Prostate gland (tissue), 2 donors: ENCODE results near the gene PRMT7. TPM values are rescaled to one million over a fixed set of nuclear protein-coding genes. Genes with fewer than 3 reads are reported as not detected.

Experiments
- DNase-seq: peaks from one replicate; pipeline ENCODE4 v3.0.0-alpha.2; 2019; ENCODE audit warnings: low spot score
- H3K27ac ChIP-seq, 2 donors: fragments of 200-600 bp; sonication (generic); 2 replicates each; pipeline ENCODE4 v1.5.1; 2017 to 2019
- H3K27me3 ChIP-seq: fragments of 200-600 bp; sonication (generic); replicated peaks from 2 replicates; pipeline ENCODE4 v1.5.1; 2019; ENCODE audit not compliant: insufficient read depth
- H3K36me3 ChIP-seq, 2 donors: fragments of 200-600 bp; sonication (generic); 1 replicate in 1 of 2; 2 replicates in 1 of 2; pipeline versions ENCODE4 v1.5.1 to v1.8.1; 2017 to 2019
- H3K4me1 ChIP-seq: fragments of 200-600 bp; sonication (generic); replicated peaks from 2 replicates; pipeline ENCODE4 v1.5.1; 2019
- H3K4me3 ChIP-seq, 2 donors: fragments of 200-600 bp; sonication (generic); 2 replicates each; pipeline ENCODE4 v1.5.1; 2017 to 2019
- H3K9me3 ChIP-seq: fragments of 200-600 bp; sonication (generic); 2 replicates; pipeline ENCODE4 v1.5.1; 2017
- POLR2A ChIP-seq: fragments of 450-650 bp; IDR thresholded peaks from one replicate; pipeline ENCODE4 v1.6.1; 2016; ENCODE audit warnings: antibody characterized with exemption, mild to moderate bottlenecking
- POLR2AphosphoS5 ChIP-seq: sonication (generic); formaldehyde crosslinking; IDR thresholded peaks from one replicate; pipeline ENCODE4 v1.6.1; 2017; ENCODE audit warnings: antibody characterized with exemption
- WGBS: methylation state at CpG from one replicate; pipeline ENCODE4 v1.1.5; 2018; 5-methylcytosine and 5-hydroxymethylcytosine counted together
- intact Hi-C: fragments of 100-400 bp; cut with DNase I; formaldehyde crosslinking; loops from one replicate; pipeline ENCODE4 v1.14.2; 2022
- total RNA-seq, 2 donors: library from RNA; depleted of rRNA; stranded (reverse); fragments of >200 nt; gene quantifications; one replicate each; pipeline ENCODE4 v1.1.0, GENCODE V29; 2016
- TF ChIP-seq, protein P1 (sequence below), 4 experiments: fragments of 200-600 bp in 2 of 4; fragments of 450-650 bp in 2 of 4; sonication (generic) in 2 of 4; IDR thresholded peaks; 1 replicate in 3 of 4; 2 replicates in 1 of 4; pipeline ENCODE4 v1.5.1; 2016 to 2019; ENCODE audit warnings: antibody characterized with exemption in 4 of 4, mild to moderate bottlenecking in 2 of 4, moderate library complexity in 2 of 4

The PRMT7 gene
- total RNA-seq, 2 donors from 2014 or later: 45.2 to 77.9 TPM

DNA sequence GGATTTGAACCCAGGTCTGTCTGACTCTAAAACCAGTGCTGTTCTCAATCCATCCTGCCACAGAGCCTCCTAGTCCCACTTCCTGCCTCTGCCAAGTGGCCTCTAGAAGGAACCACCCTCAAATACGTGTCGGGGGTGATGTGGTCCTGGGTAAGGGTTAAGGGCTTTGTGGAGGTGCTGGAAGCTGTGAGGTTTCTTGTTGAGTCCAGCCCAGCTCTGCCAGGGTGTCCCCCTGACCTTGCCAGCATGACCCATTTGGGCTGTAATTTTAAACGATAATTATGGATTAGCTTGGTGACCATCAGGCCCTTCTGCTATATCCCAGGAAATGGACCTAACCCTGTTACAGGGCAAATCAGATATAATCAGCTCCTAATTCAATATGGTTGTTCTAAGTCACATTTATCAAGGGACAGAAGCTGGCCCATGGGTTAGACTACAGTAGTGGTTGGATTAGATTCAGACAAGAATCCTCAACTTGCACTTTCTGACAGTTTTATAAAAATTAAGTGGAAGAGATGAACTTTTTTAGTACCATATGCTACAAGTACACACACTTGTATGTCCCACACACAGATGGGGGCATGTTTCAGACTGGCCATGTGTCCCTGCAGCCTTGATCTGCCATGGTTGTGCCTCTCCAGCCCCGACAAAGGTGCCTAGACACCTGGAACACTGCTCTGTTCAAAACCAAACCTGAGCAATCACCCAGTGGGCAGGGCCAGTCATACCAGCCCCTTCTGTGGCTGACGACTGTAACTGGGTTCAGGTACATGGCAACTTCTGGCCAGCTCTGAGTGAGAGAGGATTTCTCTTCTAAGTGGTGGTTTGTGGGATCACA, 89.5 kb downstream of the PRMT7 start:
- H3K4me3 ChIP-seq: no peak overlapping the region
- no peak for DNase-seq
- WGBS: 96% methylated on average over 5 of the region's 5 CpGs
- TF ChIP-seq, protein P1, sequence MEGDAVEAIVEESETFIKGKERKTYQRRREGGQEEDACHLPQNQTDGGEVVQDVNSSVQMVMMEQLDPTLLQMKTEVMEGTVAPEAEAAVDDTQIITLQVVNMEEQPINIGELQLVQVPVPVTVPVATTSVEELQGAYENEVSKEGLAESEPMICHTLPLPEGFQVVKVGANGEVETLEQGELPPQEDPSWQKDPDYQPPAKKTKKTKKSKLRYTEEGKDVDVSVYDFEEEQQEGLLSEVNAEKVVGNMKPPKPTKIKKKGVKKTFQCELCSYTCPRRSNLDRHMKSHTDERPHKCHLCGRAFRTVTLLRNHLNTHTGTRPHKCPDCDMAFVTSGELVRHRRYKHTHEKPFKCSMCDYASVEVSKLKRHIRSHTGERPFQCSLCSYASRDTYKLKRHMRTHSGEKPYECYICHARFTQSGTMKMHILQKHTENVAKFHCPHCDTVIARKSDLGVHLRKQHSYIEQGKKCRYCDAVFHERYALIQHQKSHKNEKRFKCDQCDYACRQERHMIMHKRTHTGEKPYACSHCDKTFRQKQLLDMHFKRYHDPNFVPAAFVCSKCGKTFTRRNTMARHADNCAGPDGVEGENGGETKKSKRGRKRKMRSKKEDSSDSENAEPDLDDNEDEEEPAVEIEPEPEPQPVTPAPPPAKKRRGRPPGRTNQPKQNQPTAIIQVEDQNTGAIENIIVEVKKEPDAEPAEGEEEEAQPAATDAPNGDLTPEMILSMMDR (IDR thresholded peaks at IDR 0.05): no peak
- TF ChIP-seq POLR2AphosphoS5: no peak
- no peaks in the 10 kb centered on the region for H3K4me1 ChIP-seq
- no peaks in the 10 kb centered on the region for H3K9me3 ChIP-seq
- no peaks in the 10 kb centered on the region for H3K36me3 ChIP-seq
- no peak overlapping the region for H3K27ac ChIP-seq
- no peaks in the 10 kb centered on the region for H3K27me3 ChIP-seq
- intact Hi-C loops: no loop called here

DNA sequence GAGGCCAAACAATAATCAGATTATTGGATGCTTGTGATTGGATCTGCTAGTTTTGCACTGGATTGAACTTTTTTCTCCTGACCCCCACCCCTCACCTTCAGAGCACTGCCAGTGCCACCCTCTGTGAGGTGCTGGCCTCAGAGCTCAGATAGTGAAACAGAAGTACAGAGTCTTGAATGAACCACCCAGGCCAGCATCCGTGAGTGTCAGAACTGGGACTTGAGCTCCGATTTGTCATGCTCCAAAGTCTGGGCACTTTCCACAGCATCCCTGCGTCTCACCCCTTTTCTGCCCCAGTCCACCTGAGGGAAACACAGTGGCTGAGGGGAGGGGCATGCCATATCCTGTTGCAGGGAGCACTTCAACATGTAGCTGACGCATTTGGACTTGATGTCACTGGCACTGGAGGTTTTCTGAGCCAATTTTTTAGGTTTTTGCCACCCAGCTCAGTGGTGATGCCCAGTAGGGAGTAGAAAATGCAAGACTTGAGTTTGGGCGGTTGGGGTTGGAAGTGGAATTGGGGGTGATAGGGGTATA, 90.2 kb downstream of the PRMT7 start:
- no peak for DNase-seq
- Histone ChIP-seq H3K4me1 (no peaks in the 10 kb centered on the region), H3K36me3 (no peaks in the 10 kb centered on the region), H3K4me3 (no peak overlapping the region), H3K9me3 (no peaks in the 10 kb centered on the region), H3K27me3 (no peaks in the 10 kb centered on the region), H3K27ac (no peak overlapping the region)
- TF ChIP-seq, protein P1 (IDR thresholded peaks at IDR 0.05): no peak
- TF ChIP-seq POLR2A: no peak
- intact Hi-C loops: no loop called here
- 75% methylated on average over 5 of the region's 5 CpGs for WGBS

DNA sequence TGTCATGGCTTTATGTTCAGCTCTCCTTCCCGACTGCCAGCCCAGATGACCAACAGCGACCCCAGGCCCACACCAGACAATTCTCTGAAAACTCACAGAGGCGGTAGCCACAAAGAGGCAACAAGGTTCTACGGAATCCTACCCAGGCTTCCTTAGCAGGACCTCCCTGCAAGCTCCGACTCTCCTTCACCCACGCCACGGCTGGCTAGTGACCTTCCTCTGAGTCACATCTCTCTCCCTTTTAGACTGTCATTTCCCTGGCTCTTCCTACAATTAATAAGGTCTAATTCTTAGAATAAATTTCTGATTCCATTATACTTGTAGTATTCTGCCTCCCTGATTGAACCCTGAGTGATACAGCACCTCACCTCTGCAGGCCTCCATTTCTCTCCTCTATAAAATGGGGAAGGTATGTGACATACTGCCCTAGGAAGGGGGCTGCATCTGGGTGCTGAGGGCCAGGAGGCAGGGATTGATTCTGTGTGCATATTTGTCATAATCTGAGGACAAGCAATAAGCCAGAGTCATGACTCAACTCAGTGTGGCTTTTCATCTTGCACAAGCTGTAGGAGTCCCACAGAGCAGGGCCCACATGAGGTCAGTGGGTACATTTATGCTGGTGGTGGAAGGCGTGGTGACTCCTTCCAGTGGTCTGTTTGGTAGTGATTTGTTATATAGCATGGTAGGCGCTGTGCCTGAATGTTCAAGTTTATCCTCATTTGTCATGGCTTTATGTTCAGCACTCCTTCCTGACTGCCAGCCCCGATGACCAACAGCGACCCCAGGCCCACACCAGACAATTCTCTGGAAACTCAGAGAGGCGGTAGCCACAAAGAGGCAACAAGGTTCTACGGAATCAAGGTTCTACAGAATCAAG, 91.3 kb downstream of the PRMT7 start:
- intact Hi-C loops: no loop called here
- no peak overlapping the region for H3K27ac ChIP-seq
- no peak for TF ChIP-seq POLR2A
- TF ChIP-seq, protein P1 (IDR thresholded peaks at IDR 0.05): no peak
- no peak for TF ChIP-seq POLR2AphosphoS5
- H3K4me3 ChIP-seq: no peak overlapping the region
- DNase-seq: no peak
- no peaks in the 10 kb centered on the region for H3K4me1 ChIP-seq
- H3K36me3 ChIP-seq: no peaks in the 10 kb centered on the region
- no peaks in the 10 kb centered on the region for H3K27me3 ChIP-seq
- H3K9me3 ChIP-seq: no peaks in the 10 kb centered on the region
- 93% methylated on average over 13 of the region's 13 CpGs for WGBS

DNA sequence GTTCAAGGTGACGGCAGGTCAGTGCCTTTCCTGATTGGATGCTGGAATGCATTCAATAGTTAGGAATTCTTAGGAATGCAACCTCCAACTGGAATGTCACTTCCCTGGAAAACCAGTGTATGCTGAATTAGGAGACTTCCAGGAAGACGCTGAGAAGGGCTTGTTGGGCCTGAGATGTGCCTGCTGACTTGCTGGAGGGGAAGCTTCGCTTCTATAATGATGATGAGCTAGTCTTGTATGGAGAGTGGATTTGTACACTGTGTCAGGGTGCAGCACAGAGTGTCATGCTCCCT, 91.9 kb downstream of the PRMT7 start:
- no peak overlapping the region for H3K27ac ChIP-seq
- no peaks in the 10 kb centered on the region for H3K27me3 ChIP-seq
- H3K9me3 ChIP-seq: no peaks in the 10 kb centered on the region
- H3K36me3 ChIP-seq: no peaks in the 10 kb centered on the region
- TF ChIP-seq, protein P1 (IDR thresholded peaks at IDR 0.05): no peak
- TF ChIP-seq POLR2AphosphoS5 (no peak), POLR2A (no peak)
- DNase-seq: no peak
- H3K4me1 ChIP-seq: no peaks in the 10 kb centered on the region
- no peak overlapping the region for H3K4me3 ChIP-seq
- intact Hi-C loops: no loop called here
- WGBS: 94% methylated on average over 3 of the region's 3 CpGs
